NT2/D1 (cell line): ENCODE results near the gene TEX2.

Source experiments
- SUZ12 ChIP-seq: IDR thresholded peaks from 2 replicates; pipeline ENCODE4 v1.6.1; 2011; ENCODE audit not compliant: insufficient read length, insufficient read depth; ENCODE audit errors: extremely low read depth
- YY1 ChIP-seq: IDR thresholded peaks from 2 replicates; pipeline ENCODE4 v1.6.1; 2011; ENCODE audit not compliant: insufficient read length, insufficient read depth

DNA sequence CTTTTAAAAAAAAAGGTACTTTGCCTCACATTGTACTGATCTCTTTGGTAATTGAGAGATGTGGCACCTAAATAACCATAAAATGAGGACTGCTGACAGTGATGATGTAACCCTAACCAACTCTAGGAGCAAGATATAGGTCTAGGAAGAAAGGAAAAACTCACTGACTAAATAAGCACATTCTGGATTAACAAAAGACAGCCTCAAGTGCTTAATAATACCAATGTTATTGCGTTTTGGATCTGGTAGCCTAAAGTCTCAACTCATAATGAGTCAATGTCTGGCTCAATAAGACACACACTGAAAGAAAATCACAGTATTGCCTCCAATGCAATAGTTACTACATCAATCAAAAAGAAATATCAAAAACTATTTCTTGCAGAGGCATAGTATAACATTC is 136.1 kb downstream of the TEX2 start:
- TF ChIP-seq YY1 (no peak), SUZ12 (no peak)
